ENCODE measurements around the gene LRRC9. TPM values are rescaled to one million over a fixed set of nuclear protein-coding genes. Genes with fewer than 3 reads are reported as not detected.

LRRC9 gene
- total and polyA plus RNA-seq, 4 donors, result 0.07 to 2.2 (median 0.31) TPM; not detected in 1

- Histone ChIP-seq H3K36me3 (ENCODE audit: control insufficient read depth in 4 of 4, insufficient read depth in 4 of 4, low read length in 4 of 4) (no peaks in the 10 kb centered on the region), H3K4me1 (ENCODE audit: control insufficient read depth in 5 of 5, insufficient read depth in 5 of 5, low read length in 5 of 5) (peaks cover 0 to 8% (median 0%) of the 10 kb centered on the region in 5 donors), H3K27me3 (ENCODE audit: control insufficient read depth in 3 of 3, insufficient read depth in 3 of 3, low read length in 2 of 3) (no peaks in the 10 kb centered on the region), H3K27ac (ENCODE audit: low read depth in 1 of 2, low read length in 1 of 2) (no peak overlapping the region), H3K9ac (ENCODE audit: insufficient read depth in 1 of 2, low read length in 2 of 2) (no peak overlapping the region), H3K4me3 (no peak overlapping the region), H3K9me3 (ENCODE audit: control insufficient read depth in 4 of 4, insufficient read depth in 3 of 4, low read length in 3 of 4) (no peaks in the 10 kb centered on the region)
- DNase-seq (no peak), ATAC-seq (ENCODE audit: insufficient read depth, low FRiP score) (no peak)
- TF ChIP-seq, protein P1, sequence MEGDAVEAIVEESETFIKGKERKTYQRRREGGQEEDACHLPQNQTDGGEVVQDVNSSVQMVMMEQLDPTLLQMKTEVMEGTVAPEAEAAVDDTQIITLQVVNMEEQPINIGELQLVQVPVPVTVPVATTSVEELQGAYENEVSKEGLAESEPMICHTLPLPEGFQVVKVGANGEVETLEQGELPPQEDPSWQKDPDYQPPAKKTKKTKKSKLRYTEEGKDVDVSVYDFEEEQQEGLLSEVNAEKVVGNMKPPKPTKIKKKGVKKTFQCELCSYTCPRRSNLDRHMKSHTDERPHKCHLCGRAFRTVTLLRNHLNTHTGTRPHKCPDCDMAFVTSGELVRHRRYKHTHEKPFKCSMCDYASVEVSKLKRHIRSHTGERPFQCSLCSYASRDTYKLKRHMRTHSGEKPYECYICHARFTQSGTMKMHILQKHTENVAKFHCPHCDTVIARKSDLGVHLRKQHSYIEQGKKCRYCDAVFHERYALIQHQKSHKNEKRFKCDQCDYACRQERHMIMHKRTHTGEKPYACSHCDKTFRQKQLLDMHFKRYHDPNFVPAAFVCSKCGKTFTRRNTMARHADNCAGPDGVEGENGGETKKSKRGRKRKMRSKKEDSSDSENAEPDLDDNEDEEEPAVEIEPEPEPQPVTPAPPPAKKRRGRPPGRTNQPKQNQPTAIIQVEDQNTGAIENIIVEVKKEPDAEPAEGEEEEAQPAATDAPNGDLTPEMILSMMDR (IDR thresholded peaks at IDR 0.05; ENCODE audit: control extremely low read depth, extremely low read depth), result no peak
- WGBS, 2 donors, result 65 to 68% methylated on average over 2 of the region's 2 CpGs
Observed at GRCh38 chr14:59969319-59969718, 49.4 kb downstream of the LRRC9 start.

- H3K4me1 ChIP-seq (ENCODE audit: control insufficient read depth in 5 of 5, insufficient read depth in 5 of 5, low read length in 5 of 5), result no peaks in the 10 kb centered on the region
- no peak overlapping the region for H3K4me3 ChIP-seq
- ATAC-seq (ENCODE audit: insufficient read depth, low FRiP score), result no peak
- no peak overlapping the region for H3K27ac ChIP-seq (ENCODE audit: low read depth in 1 of 2, low read length in 1 of 2)
- TF ChIP-seq, protein P1 (IDR thresholded peaks at IDR 0.05; ENCODE audit: control extremely low read depth, extremely low read depth), result no peak
- no peaks in the 10 kb centered on the region for H3K36me3 ChIP-seq (ENCODE audit: control insufficient read depth in 4 of 4, insufficient read depth in 4 of 4, low read length in 4 of 4)
- no peak overlapping the region for H3K9ac ChIP-seq (ENCODE audit: insufficient read depth in 1 of 2, low read length in 2 of 2)
- H3K9me3 ChIP-seq (ENCODE audit: control insufficient read depth in 4 of 4, insufficient read depth in 3 of 4, low read length in 3 of 4), result no peaks in the 10 kb centered on the region
- DNase-seq, result no peak
- no peaks in the 10 kb centered on the region for H3K27me3 ChIP-seq (ENCODE audit: control insufficient read depth in 3 of 3, insufficient read depth in 3 of 3, low read length in 2 of 3)
Observed at GRCh38 chr14:59981564-59981963, 61.6 kb downstream of the LRRC9 start.

GRCh38 chr14:59983048-59983447 lies 63.1 kb downstream of the LRRC9 start:
- Histone ChIP-seq H3K27ac (ENCODE audit: low read depth in 1 of 2, low read length in 1 of 2) (no peak overlapping the region), H3K36me3 (ENCODE audit: control insufficient read depth in 4 of 4, insufficient read depth in 4 of 4, low read length in 4 of 4) (no peaks in the 10 kb centered on the region), H3K4me1 (ENCODE audit: control insufficient read depth in 5 of 5, insufficient read depth in 5 of 5, low read length in 5 of 5) (peaks cover 0 to 6% (median 0%) of the 10 kb centered on the region in 5 donors), H3K4me3 (no peak overlapping the region), H3K9me3 (ENCODE audit: control insufficient read depth in 4 of 4, insufficient read depth in 3 of 4, low read length in 3 of 4) (no peaks in the 10 kb centered on the region), H3K27me3 (ENCODE audit: control insufficient read depth in 3 of 3, insufficient read depth in 3 of 3, low read length in 2 of 3) (no peaks in the 10 kb centered on the region), H3K9ac (ENCODE audit: insufficient read depth in 1 of 2, low read length in 2 of 2) (no peak overlapping the region)
- no peak for ATAC-seq (ENCODE audit: insufficient read depth, low FRiP score)
- DNase-seq, result no peak
- TF ChIP-seq, protein P1 (IDR thresholded peaks at IDR 0.05; ENCODE audit: control extremely low read depth, extremely low read depth), result no peak

GRCh38 chr14:59986556-59987059 lies 66.7 kb downstream of the LRRC9 start:
- 85 to 92% methylated on average over 1 of the region's 1 CpG for WGBS, 2 donors
- no peak for ATAC-seq (ENCODE audit: insufficient read depth, low FRiP score)
- no peaks in the 10 kb centered on the region for H3K27me3 ChIP-seq (ENCODE audit: control insufficient read depth in 3 of 3, insufficient read depth in 3 of 3, low read length in 2 of 3)
- no peak for DNase-seq
- TF ChIP-seq, protein P1 (IDR thresholded peaks at IDR 0.05; ENCODE audit: control extremely low read depth, extremely low read depth), result no peak
- peaks cover 0 to 6% (median 0%) of the 10 kb centered on the region in 5 donors for H3K4me1 ChIP-seq (ENCODE audit: control insufficient read depth in 5 of 5, insufficient read depth in 5 of 5, low read length in 5 of 5)
- no peak overlapping the region for H3K27ac ChIP-seq (ENCODE audit: low read depth in 1 of 2, low read length in 1 of 2)
- peaks cover 0 to 2% (median 0%) of the 10 kb centered on the region in 4 donors for H3K9me3 ChIP-seq (ENCODE audit: control insufficient read depth in 4 of 4, insufficient read depth in 3 of 4, low read length in 3 of 4)
- H3K9ac ChIP-seq (ENCODE audit: insufficient read depth in 1 of 2, low read length in 2 of 2), result no peak overlapping the region
- H3K36me3 ChIP-seq (ENCODE audit: control insufficient read depth in 4 of 4, insufficient read depth in 4 of 4, low read length in 4 of 4), result no peaks in the 10 kb centered on the region
- H3K4me3 ChIP-seq, result no peak overlapping the region
